Anterior cingulate cortex (tissue), 58 donors: ENCODE results near the gene ZNF492.
"Not testable (repeated sequence)": the region's sequence is repeated elsewhere in the genome, so short reads cannot be mapped to it uniquely, and the experiment has no call there.

Experiments
- DNase-seq, 58 donors: peaks; one replicate each; lab custom pipeline; 2025; lab: John Stamatoyannopoulos, UW

The ZNF492 gene

GRCh38 chr19:22616659-22617058 is 17.5 kb upstream of the ZNF492 start:
- DNase-seq = no peak

GRCh38 chr19:22617181-22617580 is 16.9 kb upstream of the ZNF492 start:
- not testable (repeated sequence) for DNase-seq

GRCh38 chr19:22617614-22618320 is 16.4 kb upstream of the ZNF492 start:
- DNase-seq = peak in 10 of 58 donors; percentile 2 to 22 (median 12)

GRCh38 chr19:22619371-22619770 is 14.8 kb upstream of the ZNF492 start:
- peak in 50 of 58 donors; percentile 5 to 83 (median 49) for DNase-seq

GRCh38 chr19:22619932-22620331 is 14.2 kb upstream of the ZNF492 start:
- peak in 3 of 58 donors; percentile 16 to 44 (median 43) for DNase-seq

GRCh38 chr19:22620401-22620800 is 13.7 kb upstream of the ZNF492 start:
- DNase-seq = no peak

GRCh38 chr19:22620912-22621311 is 13.2 kb upstream of the ZNF492 start:
- no peak for DNase-seq

GRCh38 chr19:22622020-22622419 is 12.1 kb upstream of the ZNF492 start:
- DNase-seq = no peak

- DNase-seq = peak in 41 of 58 donors; percentile 4 to 75 (median 33)
These were observed 11.0 kb upstream of the ZNF492 start for GRCh38 chr19:22622901-22623840.

- peak in 2 of 58 donors; percentile 4 to 6 for DNase-seq
These were observed 10.3 kb upstream of the ZNF492 start for GRCh38 chr19:22623841-22624221.

- no peak for DNase-seq
These were observed 8.7 kb upstream of the ZNF492 start for GRCh38 chr19:22625266-22626035.

- DNase-seq = no peak
These were observed 6.6 kb upstream of the ZNF492 start for GRCh38 chr19:22627526-22627925.

- DNase-seq = no peak
These were observed 5.7 kb upstream of the ZNF492 start for GRCh38 chr19:22628401-22628800.

- peak in 1 of 58 donors; percentile 13 for DNase-seq
These were observed 315 bp downstream of the ZNF492 start for GRCh38 chr19:22634450-22634827.

- DNase-seq = not testable (repeated sequence)
These were observed 51.4 kb downstream of the ZNF492 start for GRCh38 chr19:22685493-22685892.

GRCh38 chr19:22702661-22703060 is 68.5 kb downstream of the ZNF492 start:
- DNase-seq = not testable (repeated sequence)

- DNase-seq = not testable (repeated sequence)
These were observed 69.0 kb downstream of the ZNF492 start for GRCh38 chr19:22703096-22703495.

GRCh38 chr19:22708983-22709382 is 74.9 kb downstream of the ZNF492 start:
- DNase-seq = no peak
